GM21529 (cell line): ENCODE measurements around the gene KANSL3.
"Not testable (repeated sequence)": the region's sequence is repeated elsewhere in the genome, so short reads cannot be mapped to it uniquely, and the experiment has no call there.

Experiments used
- ATAC-seq: cut with Tn5 transposase; IDR thresholded peaks from one replicate; pipeline ENCODE4 v1.9.1; 2021; ENCODE audit not compliant: unreplicated experiment

KANSL3 gene

GRCh38 chr2:96655526-96655925 is 17.4 kb upstream of the KANSL3 start:
- no peak for ATAC-seq

GRCh38 chr2:96654791-96655190 is 16.7 kb upstream of the KANSL3 start:
- not testable (repeated sequence) for ATAC-seq

- ATAC-seq: no peak
Observed at GRCh38 chr2:96651793-96652192, 13.7 kb upstream of the KANSL3 start.

- no peak for ATAC-seq
Observed at GRCh38 chr2:96649342-96649741, 11.2 kb upstream of the KANSL3 start.

- ATAC-seq: no peak
Observed at GRCh38 chr2:96648306-96648930, 10.3 kb upstream of the KANSL3 start.

- ATAC-seq: no peak
Observed at GRCh38 chr2:96647681-96648080, 9.6 kb upstream of the KANSL3 start.

GRCh38 chr2:96642564-96643360 is 4.7 kb upstream of the KANSL3 start, which contains the start of gene FER1L5:
Gene FER1L5, plus strand, starts transcription at chr2:96642764. Its CDS starts 73 bp downstream, at chr2:96642837.
- no peak for ATAC-seq

GRCh38 chr2:96637385-96638143 is 548 bp downstream of the KANSL3 start:
- ATAC-seq: peak; percentile 72

GRCh38 chr2:96636551-96637171 is 1.5 kb downstream of the KANSL3 start:
- ATAC-seq: no peak

- ATAC-seq: no peak
Observed at GRCh38 chr2:96633641-96634040, 4.5 kb downstream of the KANSL3 start.

- no peak for ATAC-seq
Observed at GRCh38 chr2:96631804-96632435, 6.2 kb downstream of the KANSL3 start.

- no peak for ATAC-seq
Observed at GRCh38 chr2:96626553-96626942, 11.6 kb downstream of the KANSL3 start.

GRCh38 chr2:96625571-96626552 is 12.2 kb downstream of the KANSL3 start:
- ATAC-seq: no peak

- ATAC-seq: no peak
Observed at GRCh38 chr2:96623116-96623515, 15.0 kb downstream of the KANSL3 start.

GRCh38 chr2:96622544-96622943 is 15.6 kb downstream of the KANSL3 start:
- no peak for ATAC-seq

GRCh38 chr2:96618596-96619283 is 19.4 kb downstream of the KANSL3 start:
- ATAC-seq: no peak

GRCh38 chr2:96617012-96617411 is 21.1 kb downstream of the KANSL3 start:
- ATAC-seq: no peak

- no peak for ATAC-seq
Observed at GRCh38 chr2:96616535-96616934, 21.6 kb downstream of the KANSL3 start.

- no peak for ATAC-seq
Observed at GRCh38 chr2:96616128-96616527, 22.0 kb downstream of the KANSL3 start.
